GM21447 (cell line): ENCODE data around the gene PLP2.
"Not testable (repeated sequence)": the region's sequence is repeated elsewhere in the genome, so short reads cannot be mapped to it uniquely, and the experiment has no call there.

Experiments
- ATAC-seq: cut with Tn5 transposase; IDR thresholded peaks from one replicate; pipeline ENCODE4 v1.9.1; 2021; ENCODE audit not compliant: unreplicated experiment

Gene PLP2

GRCh38 chrX:49163555-49164419 is 7.9 kb upstream of the PLP2 start:
- ATAC-seq: no peak

- no peak for ATAC-seq
Observed at GRCh38 chrX:49164589-49165360, 6.9 kb upstream of the PLP2 start.

GRCh38 chrX:49165901-49166881 is 5.5 kb upstream of the PLP2 start:
- peak; percentile 49 for ATAC-seq

- peak; percentile 32 for ATAC-seq
Observed at GRCh38 chrX:49166914-49167739, 4.6 kb upstream of the PLP2 start.

GRCh38 chrX:49167740-49168108 is 4.0 kb upstream of the PLP2 start:
- no peak for ATAC-seq

GRCh38 chrX:49172280-49172780 is 632 bp downstream of the PLP2 start:
- peak; percentile 69 for ATAC-seq

GRCh38 chrX:49173544-49173943 is 1.8 kb downstream of the PLP2 start:
- ATAC-seq: not testable (repeated sequence)

GRCh38 chrX:49174723-49175122 is 3.0 kb downstream of the PLP2 start:
- ATAC-seq: no peak

GRCh38 chrX:49175435-49176274 is 4.0 kb downstream of the PLP2 start:
- no peak for ATAC-seq

- no peak for ATAC-seq
Observed at GRCh38 chrX:49176421-49177326, 5.0 kb downstream of the PLP2 start.

- no peak for ATAC-seq
Observed at GRCh38 chrX:49177338-49177833, 5.7 kb downstream of the PLP2 start.

- ATAC-seq: no peak
Observed at GRCh38 chrX:49177873-49178480, 6.3 kb downstream of the PLP2 start.

- no peak for ATAC-seq
Observed at GRCh38 chrX:49178537-49178936, 6.8 kb downstream of the PLP2 start.

- no peak for ATAC-seq
Observed at GRCh38 chrX:49179358-49179757, 7.7 kb downstream of the PLP2 start.

GRCh38 chrX:49183701-49184281 is 12.1 kb downstream of the PLP2 start:
- ATAC-seq: no peak

- ATAC-seq: peak; percentile 43
Observed at GRCh38 chrX:49184294-49185281, 12.9 kb downstream of the PLP2 start.
